ENCODE results near the gene IDS.

DNA sequence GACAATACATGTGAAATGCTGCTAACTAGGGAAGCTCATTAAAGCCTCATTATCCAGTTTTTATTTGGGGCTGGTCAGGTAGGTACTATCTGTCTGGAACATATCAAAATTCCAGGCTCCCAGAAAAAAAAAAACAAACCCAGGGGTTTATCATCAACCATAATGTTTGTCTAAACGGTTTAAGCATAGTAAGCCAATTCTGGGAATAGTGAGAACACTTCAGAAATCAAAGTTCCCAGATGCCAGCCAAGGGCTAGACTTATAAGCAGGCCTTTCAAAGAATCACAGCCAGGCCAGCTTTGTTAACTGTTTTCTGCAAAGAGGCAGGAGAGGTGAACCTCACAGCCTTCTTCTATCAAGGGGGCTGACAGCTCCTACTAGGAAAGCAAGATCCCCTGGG lies 8.1 kb downstream of the IDS start:
- TF ChIP-seq, protein P1, sequence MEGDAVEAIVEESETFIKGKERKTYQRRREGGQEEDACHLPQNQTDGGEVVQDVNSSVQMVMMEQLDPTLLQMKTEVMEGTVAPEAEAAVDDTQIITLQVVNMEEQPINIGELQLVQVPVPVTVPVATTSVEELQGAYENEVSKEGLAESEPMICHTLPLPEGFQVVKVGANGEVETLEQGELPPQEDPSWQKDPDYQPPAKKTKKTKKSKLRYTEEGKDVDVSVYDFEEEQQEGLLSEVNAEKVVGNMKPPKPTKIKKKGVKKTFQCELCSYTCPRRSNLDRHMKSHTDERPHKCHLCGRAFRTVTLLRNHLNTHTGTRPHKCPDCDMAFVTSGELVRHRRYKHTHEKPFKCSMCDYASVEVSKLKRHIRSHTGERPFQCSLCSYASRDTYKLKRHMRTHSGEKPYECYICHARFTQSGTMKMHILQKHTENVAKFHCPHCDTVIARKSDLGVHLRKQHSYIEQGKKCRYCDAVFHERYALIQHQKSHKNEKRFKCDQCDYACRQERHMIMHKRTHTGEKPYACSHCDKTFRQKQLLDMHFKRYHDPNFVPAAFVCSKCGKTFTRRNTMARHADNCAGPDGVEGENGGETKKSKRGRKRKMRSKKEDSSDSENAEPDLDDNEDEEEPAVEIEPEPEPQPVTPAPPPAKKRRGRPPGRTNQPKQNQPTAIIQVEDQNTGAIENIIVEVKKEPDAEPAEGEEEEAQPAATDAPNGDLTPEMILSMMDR (IDR thresholded peaks at IDR 0.05; ENCODE audit: poor library complexity), result no peak
- TF ChIP-seq EZH2phosphoT487 (IDR thresholded peaks at IDR 0.05; ENCODE audit: low read depth, severe bottlenecking, unreplicated experiment), result no peak
